HFFc6 (cell line): Measurements from ENCODE around the gene GNAZ. TPM values are rescaled to one million over a fixed set of nuclear protein-coding genes. Genes with fewer than 3 reads are reported as not detected.

Experiments
- DNase-seq: peaks from one replicate; pipeline ENCODE4 v3.0.0-alpha.2; 2018
- H3K27ac Mint-ChIP-seq: 2 replicates; pipeline ENCODE4 v1.8.0; 2020; ENCODE audit warnings: mild to moderate bottlenecking, mixed read lengths
- H3K27me3 Mint-ChIP-seq: 2 replicates; pipeline ENCODE4 v1.8.0; 2021; ENCODE audit warnings: mild to moderate bottlenecking, moderate library complexity, mixed read lengths; ENCODE audit not compliant: insufficient read depth
- H3K36me3 Mint-ChIP-seq: 2 replicates; pipeline ENCODE4 v1.8.0; 2021; ENCODE audit warnings: low read depth, mixed read lengths
- H3K4me1 Mint-ChIP-seq: 2 replicates; pipeline ENCODE4 v1.8.0; 2020; ENCODE audit warnings: low read depth, mixed read lengths
- H3K4me3 Mint-ChIP-seq: 2 replicates; pipeline ENCODE4 v1.8.0; 2020; ENCODE audit warnings: mild to moderate bottlenecking, moderate library complexity, mixed read lengths
- H3K9me3 Mint-ChIP-seq: 2 replicates; pipeline ENCODE4 v1.8.0; 2020; ENCODE audit warnings: mild to moderate bottlenecking, mixed read lengths
- CTCF ChIP-seq: fragments of 200-600 bp; sonication (generic); IDR thresholded peaks from 2 replicates; pipeline ENCODE4 v1.5.0; 2021; ENCODE audit warnings: antibody characterized with exemption, mild to moderate bottlenecking
- total RNA-seq, 6 experiments: library from RNA; stranded (reverse); fragmentation: NEBNext Ultra II Directional; extraction: Animal tissue kit (Norgen Biotek cat#: 25700); gene quantifications; 2 replicates in 1 of 6; 3 replicates in 5 of 6; pipeline ENCODE4 v1.2.3, GENCODE V29; 2021

The GNAZ gene
- total RNA-seq, 6 experiments from 2014 or later = 19.0 to 22.5 (median 20.1) TPM

DNA sequence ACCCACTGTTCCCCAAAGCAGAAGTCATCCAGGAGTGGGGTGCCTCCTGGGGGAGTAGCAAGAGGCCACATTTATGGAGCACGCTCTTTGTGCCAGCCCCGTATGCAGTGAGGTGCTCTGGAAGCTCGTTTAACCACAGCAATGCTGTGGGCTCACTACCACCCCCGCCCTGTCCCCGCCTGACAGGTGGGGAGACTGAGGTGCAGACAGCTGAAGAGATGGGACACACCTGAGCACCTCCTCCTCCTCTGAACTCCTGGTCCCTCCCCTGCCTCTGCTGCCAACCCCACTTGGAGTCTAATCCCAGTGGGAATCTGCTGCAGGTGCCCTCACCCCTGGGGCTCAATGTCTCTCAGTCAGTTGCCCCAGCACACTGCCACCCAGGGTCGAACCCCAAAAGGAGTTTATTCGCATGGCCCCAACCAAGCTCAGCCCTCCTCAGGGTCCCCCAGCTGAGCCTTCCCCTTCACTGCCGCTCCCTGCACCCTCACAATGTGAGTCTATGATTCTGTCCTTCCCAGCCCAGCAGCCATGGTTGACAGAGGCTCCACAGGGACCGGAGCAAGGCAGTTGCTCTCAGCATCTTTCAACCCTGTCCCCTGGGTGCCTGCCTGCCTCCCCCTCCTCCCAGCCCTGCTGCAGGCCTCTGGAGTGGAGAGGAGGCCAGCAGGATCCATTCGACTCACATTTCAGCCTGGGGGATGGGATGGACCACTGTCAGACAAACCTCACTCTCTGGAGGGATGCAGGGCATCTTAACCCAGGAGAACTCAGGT lies 96.7 kb downstream of the GNAZ start:
- DNase-seq = no peak
- Mint-ChIP-seq H3K27ac (no peak overlapping the region), H3K4me1 (no peaks in the 10 kb centered on the region), H3K36me3 (no peaks in the 10 kb centered on the region), H3K27me3 (peaks cover 10% of the 10 kb centered on the region), H3K9me3 (no peaks in the 10 kb centered on the region), H3K4me3 (no peak overlapping the region)
- TF ChIP-seq CTCF = no peak

GRCh38 chr22:23168391-23169042 lies 98.2 kb downstream of the GNAZ start:
- TF ChIP-seq CTCF = no peak
- DNase-seq = no peak
- H3K4me1 Mint-ChIP-seq = no peaks in the 10 kb centered on the region

GRCh38 chr22:23169043-23169406 lies 98.7 kb downstream of the GNAZ start:
- Mint-ChIP-seq H3K9me3 (no peaks in the 10 kb centered on the region), H3K27ac (no peak overlapping the region), H3K4me1 (peaks cover 3% of the 10 kb centered on the region; the same call in 1 of the 2 replicates), H3K27me3 (peaks cover 10% of the 10 kb centered on the region), H3K4me3 (no peak overlapping the region), H3K36me3 (no peaks in the 10 kb centered on the region)
- DNase-seq = no peak
- TF ChIP-seq CTCF = no peak

More at GRCh38 chr22:23168391-23169042, 98.2 kb downstream of the GNAZ start:
- H3K36me3 Mint-ChIP-seq = no peaks in the 10 kb centered on the region
- no peak overlapping the region for H3K27ac Mint-ChIP-seq
- H3K9me3 Mint-ChIP-seq = no peaks in the 10 kb centered on the region
- no peak overlapping the region for H3K4me3 Mint-ChIP-seq
- H3K27me3 Mint-ChIP-seq = peaks cover 8% of the 10 kb centered on the region

Other genes with a start within 250 kb of the GNAZ start
- not detected for gene IGLL5, start 182.7 kb upstream of the GNAZ start, total RNA-seq
- gene RSPH14, start 71.5 kb downstream of the GNAZ start, total RNA-seq = not detected
- 1 to 10 TPM; 5.4 to 7.1 (median 6.3) TPM for gene RAB36, start 75.0 kb downstream of the GNAZ start, total RNA-seq
- gene BCR, start 110.0 kb downstream of the GNAZ start, total RNA-seq = 10 to 100 TPM; 28.0 to 41.3 (median 31.3) TPM